Vagina (tissue), 2 donors: Measurements from ENCODE around the gene NUP210. TPM values are rescaled to one million over a fixed set of nuclear protein-coding genes. Genes with fewer than 3 reads are reported as not detected.
A peak's percentile ranks its signal among the peaks of the same experiment; 100 is the strongest.
"Not testable (repeated sequence)": the region's sequence is repeated elsewhere in the genome, so short reads cannot be mapped to it uniquely, and the experiment has no call there.

Source experiments
- DNase-seq, 2 donors: peaks; one replicate each; pipeline ENCODE4 v3.0.0-alpha.2; 2017; ENCODE audit errors: extremely low spot score in 2 of 2
- H3K27ac ChIP-seq: fragments of 200-600 bp; sonication (generic); one replicate; pipeline ENCODE4 v1.5.1; 2019
- H3K27me3 ChIP-seq: fragments of 200-600 bp; sonication (generic); one replicate; pipeline ENCODE4 v1.5.1; 2019
- H3K36me3 ChIP-seq, 2 donors: fragments of 200-600 bp; sonication (generic); one replicate each; pipeline ENCODE4 v1.5.1; 2017 to 2019
- H3K4me1 ChIP-seq: fragments of 200-600 bp; sonication (generic); one replicate; pipeline ENCODE4 v1.5.1; 2019
- H3K4me3 ChIP-seq, 2 donors: fragments of 200-600 bp; sonication (generic); 1 replicate in 1 of 2; 2 replicates in 1 of 2; pipeline ENCODE4 v1.5.1; 2016 to 2019
- H3K9me3 ChIP-seq: fragments of 200-600 bp; sonication (generic); one replicate; pipeline ENCODE4 v1.5.1; 2019
- POLR2A ChIP-seq, 2 donors: fragments of 450-650 bp; IDR thresholded peaks; one replicate each; pipeline ENCODE4 v1.6.1; 2017; ENCODE audit warnings: antibody characterized with exemption in 2 of 2, mild to moderate bottlenecking in 2 of 2, moderate library complexity in 2 of 2
- POLR2AphosphoS5 ChIP-seq, 2 donors: sonication (generic); formaldehyde crosslinking; IDR thresholded peaks; one replicate each; pipeline ENCODE4 v1.9.0; 2017; ENCODE audit warnings: antibody characterized with exemption in 2 of 2, mild to moderate bottlenecking in 2 of 2, low read depth in 1 of 2; ENCODE audit not compliant: insufficient read depth in 1 of 2
- intact Hi-C: fragments of 100-400 bp; cut with DNase I; formaldehyde crosslinking; loops from one replicate; pipeline ENCODE4 v1.15.1; 2023
- total RNA-seq: library from RNA; depleted of rRNA; stranded (reverse); fragments of >200 nt; gene quantifications from one replicate; pipeline ENCODE4 v1.2.3, GENCODE V29; 2016
- TF ChIP-seq, protein P1 (sequence below), 3 experiments: fragments of 450-650 bp in 2 of 3; fragments of 200-600 bp in 1 of 3; sonication (generic) in 1 of 3; IDR thresholded peaks; one replicate each; pipeline ENCODE4 v1.5.1; 2017 to 2019; ENCODE audit warnings: antibody characterized with exemption in 3 of 3, mild to moderate bottlenecking in 2 of 3, moderate library complexity in 2 of 3

NUP210 gene
- total RNA-seq, 1 donor from 2014 or later, result 10.1 TPM

DNA sequence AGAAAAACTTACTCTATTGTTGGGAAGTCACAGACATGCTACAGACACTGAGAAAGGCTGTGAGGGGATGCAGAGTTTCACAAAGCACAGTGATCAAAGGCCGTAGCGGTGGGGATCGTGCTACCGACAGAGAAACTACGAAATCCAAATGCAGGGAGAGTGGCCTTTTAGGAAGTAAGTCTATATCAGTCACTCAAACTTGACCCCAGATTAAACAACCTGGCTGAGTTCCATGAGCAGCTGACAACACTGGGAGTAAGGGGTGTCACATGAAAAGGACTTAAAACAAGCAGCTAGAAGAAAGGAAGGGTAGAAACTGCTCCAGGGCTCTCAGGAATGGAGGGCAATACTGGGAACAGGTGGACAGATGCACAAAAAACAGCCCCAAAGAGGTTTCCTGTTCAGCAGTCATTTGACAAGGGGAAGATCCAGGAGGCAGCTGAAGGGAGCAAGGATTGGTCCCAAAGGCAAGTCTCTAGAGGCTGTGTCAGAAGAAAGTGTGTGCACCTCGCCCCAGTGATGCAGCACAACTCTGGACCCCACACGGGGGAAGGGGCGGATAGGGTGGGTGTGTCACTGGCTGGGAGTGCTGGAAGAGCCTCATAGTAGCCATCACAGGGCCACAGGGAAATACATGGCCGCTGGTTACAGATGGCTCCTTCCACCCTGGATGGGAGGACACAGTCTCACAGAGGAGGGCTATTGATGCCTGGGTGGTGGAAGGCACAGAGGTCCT is 39.7 kb upstream of the NUP210 start:
- TF ChIP-seq POLR2AphosphoS5 (IDR thresholded peaks at IDR 0.05; ENCODE audit: insufficient read depth in 1 of 2, low read depth in 1 of 2), result no peak
- TF ChIP-seq, protein P1, sequence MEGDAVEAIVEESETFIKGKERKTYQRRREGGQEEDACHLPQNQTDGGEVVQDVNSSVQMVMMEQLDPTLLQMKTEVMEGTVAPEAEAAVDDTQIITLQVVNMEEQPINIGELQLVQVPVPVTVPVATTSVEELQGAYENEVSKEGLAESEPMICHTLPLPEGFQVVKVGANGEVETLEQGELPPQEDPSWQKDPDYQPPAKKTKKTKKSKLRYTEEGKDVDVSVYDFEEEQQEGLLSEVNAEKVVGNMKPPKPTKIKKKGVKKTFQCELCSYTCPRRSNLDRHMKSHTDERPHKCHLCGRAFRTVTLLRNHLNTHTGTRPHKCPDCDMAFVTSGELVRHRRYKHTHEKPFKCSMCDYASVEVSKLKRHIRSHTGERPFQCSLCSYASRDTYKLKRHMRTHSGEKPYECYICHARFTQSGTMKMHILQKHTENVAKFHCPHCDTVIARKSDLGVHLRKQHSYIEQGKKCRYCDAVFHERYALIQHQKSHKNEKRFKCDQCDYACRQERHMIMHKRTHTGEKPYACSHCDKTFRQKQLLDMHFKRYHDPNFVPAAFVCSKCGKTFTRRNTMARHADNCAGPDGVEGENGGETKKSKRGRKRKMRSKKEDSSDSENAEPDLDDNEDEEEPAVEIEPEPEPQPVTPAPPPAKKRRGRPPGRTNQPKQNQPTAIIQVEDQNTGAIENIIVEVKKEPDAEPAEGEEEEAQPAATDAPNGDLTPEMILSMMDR (IDR thresholded peaks at IDR 0.05), result no peak
- no peak for TF ChIP-seq POLR2A (IDR thresholded peaks at IDR 0.05)
- no peaks in the 10 kb centered on the region for H3K36me3 ChIP-seq
- intact Hi-C loops, result loop anchor here (10.0 kb wide), 1 partner anchor 145 kb away; no protein-coding TSS in a partner anchor
- DNase-seq, result no peak
- H3K27ac ChIP-seq, result no peak overlapping the region
- no peaks in the 10 kb centered on the region for H3K27me3 ChIP-seq
- no peak overlapping the region for H3K4me3 ChIP-seq
- no peaks in the 10 kb centered on the region for H3K4me1 ChIP-seq
- no peaks in the 10 kb centered on the region for H3K9me3 ChIP-seq

DNA sequence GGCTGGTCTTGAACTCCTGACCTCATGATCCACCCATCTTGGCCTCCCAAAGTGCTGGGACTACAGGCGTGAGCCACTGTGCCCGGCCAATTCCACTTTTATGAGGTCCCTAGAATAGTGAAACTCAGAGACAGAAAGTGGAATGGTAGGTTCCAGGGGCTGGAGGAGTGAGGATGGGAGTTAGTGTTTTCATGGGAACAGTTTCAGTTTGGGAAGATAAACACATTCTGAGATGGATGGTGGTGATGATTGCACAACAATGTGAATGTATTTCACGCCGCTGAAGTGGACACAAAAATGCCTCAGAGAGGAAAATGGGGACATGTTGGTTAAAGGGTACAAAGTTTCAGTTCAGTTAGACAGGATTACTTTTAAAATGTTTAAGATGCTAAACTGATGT is 37.5 kb upstream of the NUP210 start:
- no peak for DNase-seq
- H3K27ac ChIP-seq, result no peak overlapping the region
- TF ChIP-seq POLR2A (IDR thresholded peaks at IDR 0.05), result no peak
- TF ChIP-seq POLR2AphosphoS5 (IDR thresholded peaks at IDR 0.05; ENCODE audit: insufficient read depth in 1 of 2, low read depth in 1 of 2), result no peak
- H3K27me3 ChIP-seq, result no peaks in the 10 kb centered on the region
- H3K9me3 ChIP-seq, result no peaks in the 10 kb centered on the region
- H3K36me3 ChIP-seq, result no peaks in the 10 kb centered on the region
- no peak overlapping the region for H3K4me3 ChIP-seq
- intact Hi-C loops, result no loop called here
- H3K4me1 ChIP-seq, result peaks cover under 1% of the 10 kb centered on the region

DNA sequence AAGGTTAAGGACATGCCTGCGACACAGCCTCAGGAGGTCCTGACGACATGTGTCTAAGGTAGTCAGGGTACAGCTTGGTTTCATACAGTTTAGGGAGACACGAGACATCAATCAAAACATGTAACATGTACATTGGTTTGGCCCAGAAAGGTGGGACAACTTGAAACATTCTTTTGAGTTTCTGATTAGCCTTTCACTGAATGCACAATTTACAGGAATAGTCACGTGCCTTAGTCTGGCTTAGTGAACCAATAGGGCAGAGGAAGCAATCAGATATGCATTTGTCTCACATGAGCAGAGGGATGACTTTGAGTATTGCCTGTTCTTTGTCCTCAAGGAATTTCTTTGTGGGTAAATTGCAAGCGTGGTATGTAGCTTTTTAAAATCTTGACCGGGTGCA is 35.5 kb upstream of the NUP210 start:
- Histone ChIP-seq H3K27me3 (no peaks in the 10 kb centered on the region), H3K4me3 (no peak overlapping the region), H3K4me1 (peaks cover 13% of the 10 kb centered on the region), H3K36me3 (no peaks in the 10 kb centered on the region), H3K9me3 (no peaks in the 10 kb centered on the region), H3K27ac (no peak overlapping the region)
- no peak for DNase-seq
- intact Hi-C loops, result no loop called here
- TF ChIP-seq POLR2AphosphoS5 (IDR thresholded peaks at IDR 0.05; ENCODE audit: insufficient read depth in 1 of 2, low read depth in 1 of 2), result no peak
- TF ChIP-seq, protein P1 (IDR thresholded peaks at IDR 0.05), result no peak
- TF ChIP-seq POLR2A (IDR thresholded peaks at IDR 0.05), result no peak

DNA sequence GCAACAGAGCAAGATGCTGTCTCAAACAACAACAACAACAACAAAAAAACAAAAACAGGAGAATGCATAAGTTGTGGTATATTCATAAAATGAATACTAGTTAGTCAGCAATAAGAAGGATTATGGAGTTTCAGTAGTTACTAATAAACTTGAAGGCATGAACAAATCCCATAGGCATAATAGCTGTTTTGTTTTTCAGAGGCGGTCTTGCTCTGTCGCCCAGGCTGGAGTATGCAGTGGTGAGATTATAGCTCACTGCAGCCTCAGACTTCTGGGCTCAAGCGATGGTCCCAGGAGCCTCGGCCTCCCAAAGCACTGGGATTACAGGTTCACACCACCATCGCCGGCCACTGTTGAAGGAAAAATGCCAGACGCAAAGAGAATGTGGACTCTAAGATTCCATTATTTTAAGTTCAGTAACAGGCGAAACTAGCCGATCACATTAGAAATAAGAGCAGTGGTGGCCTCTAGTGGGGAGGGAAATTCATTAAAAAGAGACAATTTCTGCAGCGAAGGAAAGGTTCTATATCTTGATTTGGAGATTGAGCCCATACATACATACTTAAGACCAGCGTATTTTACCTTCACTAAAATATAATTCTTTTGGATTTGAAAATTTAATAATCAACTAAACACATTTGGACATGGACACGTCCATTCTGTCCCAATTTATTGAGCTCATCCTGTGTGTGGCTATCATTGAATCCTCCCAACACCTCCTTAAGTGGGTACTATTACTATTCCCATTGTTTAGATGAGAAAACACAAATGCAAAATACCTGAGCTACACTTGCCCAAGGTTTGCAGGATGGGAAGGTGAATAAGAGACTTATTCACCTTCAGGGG is 32.6 kb upstream of the NUP210 start:
- TF ChIP-seq, protein P1 (IDR thresholded peaks at IDR 0.05), result peak; percentile 44 to 57 (median 44)
- TF ChIP-seq POLR2A (IDR thresholded peaks at IDR 0.05) (no peak), POLR2AphosphoS5 (IDR thresholded peaks at IDR 0.05; ENCODE audit: insufficient read depth in 1 of 2, low read depth in 1 of 2) (no peak)
- no peak for DNase-seq
- Histone ChIP-seq H3K27ac (peak overlapping the region; percentile 78), H3K27me3 (no peaks in the 10 kb centered on the region), H3K4me1 (peaks cover 13% of the 10 kb centered on the region), H3K4me3 (peak overlapping the region; percentile 43 to 59), H3K36me3 (no peaks in the 10 kb centered on the region), H3K9me3 (no peaks in the 10 kb centered on the region)
- intact Hi-C loops, result loop anchor here (5.0 kb wide), 1 partner anchor 360 kb away; no protein-coding TSS in a partner anchor

DNA sequence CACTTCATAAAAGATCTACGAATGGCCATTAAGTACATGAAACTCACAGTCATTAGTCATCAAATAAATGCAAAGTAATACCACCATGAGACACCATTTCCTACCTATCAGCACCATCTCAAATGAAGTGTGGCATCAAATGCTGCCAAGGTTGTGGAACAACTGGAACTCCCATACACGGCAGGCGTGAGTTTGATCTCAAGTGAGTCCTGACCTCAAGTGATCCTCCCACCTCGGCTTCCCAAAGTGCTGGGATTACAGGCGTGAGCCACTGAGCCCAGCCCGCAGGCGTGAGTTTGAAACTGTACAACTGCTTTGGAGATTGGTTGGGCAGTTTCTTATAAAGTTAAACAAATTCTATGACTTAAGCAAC is 31.2 kb upstream of the NUP210 start:
- intact Hi-C loops, result loop anchor here (5.0 kb wide), 1 partner anchor 359 kb away; no protein-coding TSS in a partner anchor

DNA sequence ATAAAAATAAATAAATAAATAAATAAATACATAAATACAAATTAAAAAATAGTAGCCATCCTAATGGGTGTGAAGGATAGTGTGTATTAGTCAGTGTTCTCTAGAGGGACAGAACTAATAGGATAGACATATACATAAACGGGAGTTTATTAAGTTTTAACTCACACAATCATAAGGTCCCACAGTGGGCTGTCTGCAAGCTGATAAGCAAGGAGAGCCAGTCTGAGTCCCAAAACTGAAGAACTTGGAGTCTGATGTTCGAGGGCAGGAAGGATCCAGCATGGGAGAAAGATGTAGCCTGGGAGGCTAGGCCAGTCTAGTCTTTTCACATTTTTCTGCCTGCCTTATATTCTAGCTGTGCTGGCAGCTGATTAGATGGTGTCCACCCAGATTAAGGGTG is 22.8 kb upstream of the NUP210 start:
- H3K27me3 ChIP-seq, DNase-seq, H3K4me3 ChIP-seq, intact Hi-C loops, H3K9me3 ChIP-seq, H3K4me1 ChIP-seq, H3K36me3 ChIP-seq, H3K27ac ChIP-seq: not testable (repeated sequence)

More for the DNA sequence above, 31.2 kb upstream of the NUP210 start:
- H3K27ac ChIP-seq, result peak overlapping the region; percentile 78
- no peaks in the 10 kb centered on the region for H3K27me3 ChIP-seq
- no peaks in the 10 kb centered on the region for H3K9me3 ChIP-seq
- TF ChIP-seq POLR2A (IDR thresholded peaks at IDR 0.05) (no peak), POLR2AphosphoS5 (IDR thresholded peaks at IDR 0.05; ENCODE audit: insufficient read depth in 1 of 2, low read depth in 1 of 2) (no peak)
- TF ChIP-seq, protein P1 (IDR thresholded peaks at IDR 0.05), result no peak
- no peak for DNase-seq
- H3K36me3 ChIP-seq, result no peaks in the 10 kb centered on the region
- peaks cover 13% of the 10 kb centered on the region for H3K4me1 ChIP-seq
- peak overlapping the region; percentile 43 to 59 for H3K4me3 ChIP-seq
